Endothelial cell (in vitro differentiated cells): ENCODE data around the gene UMAD1. TPM values are rescaled to one million over a fixed set of nuclear protein-coding genes. Genes with fewer than 3 reads are reported as not detected.

Experiments used
- DNase-seq: peaks from one replicate; pipeline ENCODE4 v3.0.0; 2021; ENCODE audit warnings: low spot score
- H3K27ac Mint-ChIP-seq: one replicate; pipeline ENCODE4 v1.8.0; 2021; ENCODE audit warnings: mixed read lengths, inconsistent platforms; ENCODE audit not compliant: unreplicated experiment
- H3K27me3 Mint-ChIP-seq: one replicate; pipeline ENCODE4 v1.8.0; 2021; ENCODE audit warnings: mild to moderate bottlenecking, moderate library complexity, mixed read lengths, inconsistent platforms; ENCODE audit not compliant: unreplicated experiment
- H3K36me3 Mint-ChIP-seq: one replicate; pipeline ENCODE4 v1.8.0; 2021; ENCODE audit warnings: mild to moderate bottlenecking, low read depth, mixed read lengths, inconsistent platforms; ENCODE audit not compliant: unreplicated experiment
- H3K4me1 Mint-ChIP-seq: one replicate; pipeline ENCODE4 v1.8.0; 2021; ENCODE audit warnings: mild to moderate bottlenecking, mixed read lengths, inconsistent platforms; ENCODE audit not compliant: unreplicated experiment
- H3K4me3 Mint-ChIP-seq: one replicate; pipeline ENCODE4 v1.8.0; 2021; ENCODE audit warnings: mild to moderate bottlenecking, mixed read lengths, inconsistent platforms; ENCODE audit not compliant: unreplicated experiment
- H3K9me3 Mint-ChIP-seq: one replicate; pipeline ENCODE4 v1.8.0; 2021; ENCODE audit warnings: mixed read lengths, inconsistent platforms; ENCODE audit not compliant: unreplicated experiment
- long read RNA-seq: library from polyadenylated mRNA; unstranded; transcript quantifications from one replicate; pipeline ENCODE4 v2.0.0, GENCODE V29; 2020; ENCODE audit not compliant: unreplicated experiment
- total RNA-seq: library from RNA; stranded (reverse); fragmentation: NEBNext Ultra II Directional; extraction: Animal tissue kit (Norgen Biotek cat#: 25700); gene quantifications from one replicate; pipeline ENCODE4 v1.2.1, GENCODE V29; 2021; ENCODE audit not compliant: unreplicated experiment
- TF ChIP-seq, protein P1 (sequence below): fragments of 200-600 bp; sonication (generic); IDR thresholded peaks from one replicate; pipeline ENCODE4 v1.5.0; 2021; ENCODE audit warnings: antibody characterized with exemption; ENCODE audit not compliant: unreplicated experiment

The UMAD1 gene
- total RNA-seq = 5.7 TPM
- long read RNA-seq, partial matches to known transcripts = 0 of 4 reads
- long read RNA-seq, other reads (novel, unspliced or antisense) = 4 of 4 reads

DNA sequence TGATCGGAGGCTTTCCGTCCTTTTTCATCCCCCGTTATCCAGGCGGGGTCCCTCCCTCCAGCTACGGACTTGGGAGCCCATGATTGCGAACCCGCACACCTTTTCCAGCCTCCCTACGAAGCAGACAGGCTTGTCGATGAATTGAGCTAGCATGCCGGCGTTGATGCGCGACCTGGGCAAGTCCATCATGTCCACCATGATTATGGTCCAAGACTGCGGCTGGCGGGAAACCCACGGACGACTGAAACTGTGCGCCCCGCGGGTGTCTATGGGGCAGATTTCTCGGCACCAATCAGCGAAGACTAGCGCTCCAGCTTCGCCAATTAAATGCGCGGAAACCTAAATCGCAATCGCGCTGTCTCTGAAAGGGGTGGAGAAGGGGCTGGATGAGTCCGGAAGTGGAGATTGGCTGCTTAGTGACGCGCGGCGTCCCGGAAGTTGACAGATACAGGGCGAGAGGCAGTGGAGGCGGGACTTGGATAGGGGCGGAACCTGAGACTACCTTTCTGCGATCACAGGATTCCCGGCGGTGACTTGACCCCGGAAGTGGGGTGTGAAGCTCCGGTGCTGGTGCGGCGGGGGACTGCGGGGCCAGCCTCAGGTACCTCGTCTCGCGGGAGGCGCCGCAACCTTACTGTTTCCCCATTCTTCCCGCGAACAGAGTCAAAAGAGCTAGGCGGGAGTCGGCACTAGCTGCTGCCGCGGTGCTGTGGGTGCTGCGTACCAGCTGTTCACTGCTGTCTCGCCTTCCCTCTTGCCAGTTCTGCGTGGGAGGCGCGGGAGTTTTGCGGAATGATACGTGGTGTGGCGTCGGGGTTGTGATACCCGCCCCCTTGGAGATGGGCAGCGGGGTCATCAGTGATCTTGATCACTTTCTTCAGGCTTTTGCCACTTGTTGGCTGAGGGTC, at the start of gene UMAD1:
TSS of gene UMAD1 (plus strand) at position 532 of the 908 bp plus-strand sequence. CDS start 32,620 bp downstream, outside the sequence.
- no peaks in the 10 kb centered on the region for H3K27me3 Mint-ChIP-seq
- no peaks in the 10 kb centered on the region for H3K9me3 Mint-ChIP-seq
- H3K4me1 Mint-ChIP-seq = peaks cover 10% of the 10 kb centered on the region
- H3K27ac Mint-ChIP-seq = peak within 1 kb of the TSS; percentile 94
- no peaks in the 10 kb centered on the region for H3K36me3 Mint-ChIP-seq
- peak within 1 kb of the TSS; percentile 98 for H3K4me3 Mint-ChIP-seq
- peak; percentile 88 for DNase-seq
- TF ChIP-seq, protein P1, sequence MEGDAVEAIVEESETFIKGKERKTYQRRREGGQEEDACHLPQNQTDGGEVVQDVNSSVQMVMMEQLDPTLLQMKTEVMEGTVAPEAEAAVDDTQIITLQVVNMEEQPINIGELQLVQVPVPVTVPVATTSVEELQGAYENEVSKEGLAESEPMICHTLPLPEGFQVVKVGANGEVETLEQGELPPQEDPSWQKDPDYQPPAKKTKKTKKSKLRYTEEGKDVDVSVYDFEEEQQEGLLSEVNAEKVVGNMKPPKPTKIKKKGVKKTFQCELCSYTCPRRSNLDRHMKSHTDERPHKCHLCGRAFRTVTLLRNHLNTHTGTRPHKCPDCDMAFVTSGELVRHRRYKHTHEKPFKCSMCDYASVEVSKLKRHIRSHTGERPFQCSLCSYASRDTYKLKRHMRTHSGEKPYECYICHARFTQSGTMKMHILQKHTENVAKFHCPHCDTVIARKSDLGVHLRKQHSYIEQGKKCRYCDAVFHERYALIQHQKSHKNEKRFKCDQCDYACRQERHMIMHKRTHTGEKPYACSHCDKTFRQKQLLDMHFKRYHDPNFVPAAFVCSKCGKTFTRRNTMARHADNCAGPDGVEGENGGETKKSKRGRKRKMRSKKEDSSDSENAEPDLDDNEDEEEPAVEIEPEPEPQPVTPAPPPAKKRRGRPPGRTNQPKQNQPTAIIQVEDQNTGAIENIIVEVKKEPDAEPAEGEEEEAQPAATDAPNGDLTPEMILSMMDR = no peak

DNA sequence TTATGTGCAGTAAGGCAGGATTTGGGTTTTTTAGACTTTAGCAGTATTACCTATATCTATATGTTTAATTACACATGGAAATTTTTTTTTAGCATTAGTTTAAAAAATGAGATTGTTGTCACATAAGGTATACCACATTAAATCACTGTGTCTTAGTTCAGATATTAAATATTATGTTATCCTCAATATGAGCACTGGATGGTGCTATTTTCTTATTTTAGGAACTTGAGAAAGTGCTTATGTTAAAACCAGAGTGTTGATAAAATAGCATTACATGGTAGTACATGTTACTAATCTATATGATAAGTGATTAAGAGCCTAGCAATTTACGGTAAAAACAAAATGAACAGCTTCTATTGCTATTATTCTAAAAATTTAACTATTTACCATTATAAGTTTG, 45.1 kb upstream of the UMAD1 start:
- H3K9me3 Mint-ChIP-seq = no peaks in the 10 kb centered on the region
- H3K4me1 Mint-ChIP-seq = no peaks in the 10 kb centered on the region
- no peak overlapping the region for H3K27ac Mint-ChIP-seq
- TF ChIP-seq, protein P1 = peak; percentile 17
- H3K4me3 Mint-ChIP-seq = no peak overlapping the region
- no peaks in the 10 kb centered on the region for H3K27me3 Mint-ChIP-seq
- DNase-seq = no peak
- H3K36me3 Mint-ChIP-seq = peaks cover 31% of the 10 kb centered on the region

DNA sequence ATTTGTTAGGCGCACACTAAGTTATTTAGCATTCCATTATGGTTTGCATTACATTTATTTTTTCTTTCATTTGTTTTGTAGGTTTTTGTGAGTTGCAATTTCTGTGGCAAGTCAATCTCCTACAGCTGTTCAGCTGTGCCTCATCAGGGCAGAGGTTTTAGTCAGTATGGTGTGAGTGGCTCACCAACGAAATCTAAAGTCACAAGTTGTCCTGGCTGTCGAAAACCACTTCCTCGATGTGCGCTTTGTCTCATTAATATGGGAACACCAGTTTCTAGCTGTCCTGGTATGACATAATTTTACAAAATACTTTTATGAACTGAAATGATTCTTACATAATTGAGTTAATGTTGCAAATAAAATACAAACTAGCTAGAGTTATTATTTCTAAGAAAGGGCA, 44.4 kb upstream of the UMAD1 start:
- Mint-ChIP-seq H3K36me3 (peaks cover 37% of the 10 kb centered on the region), H3K4me3 (no peak overlapping the region), H3K27ac (no peak overlapping the region), H3K27me3 (peaks cover 1% of the 10 kb centered on the region), H3K9me3 (no peaks in the 10 kb centered on the region), H3K4me1 (no peaks in the 10 kb centered on the region)
- no peak for DNase-seq
- TF ChIP-seq, protein P1 = no peak

DNA sequence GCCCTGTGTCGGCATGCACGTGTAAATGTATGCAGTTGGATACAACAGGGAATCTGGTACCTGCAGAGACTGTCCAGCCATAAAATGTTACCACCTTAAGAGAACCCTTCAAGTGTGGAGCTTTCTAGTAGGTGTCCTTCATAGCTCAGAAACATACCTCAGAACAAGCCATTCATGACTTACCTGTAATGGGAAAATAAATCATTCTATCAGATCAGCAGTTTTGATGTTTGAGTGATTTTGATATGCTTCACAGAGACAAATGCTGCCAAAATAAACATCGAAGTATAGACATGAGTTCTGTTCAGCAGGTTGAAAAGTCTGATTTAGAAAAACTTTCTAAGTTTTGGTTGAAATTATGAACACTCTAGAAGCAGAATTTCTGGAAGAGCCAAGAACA, 33.5 kb upstream of the UMAD1 start:
- TF ChIP-seq, protein P1 = no peak
- H3K4me1 Mint-ChIP-seq = no peaks in the 10 kb centered on the region
- no peak for DNase-seq
- H3K36me3 Mint-ChIP-seq = no peaks in the 10 kb centered on the region
- H3K27me3 Mint-ChIP-seq = no peaks in the 10 kb centered on the region
- H3K9me3 Mint-ChIP-seq = no peaks in the 10 kb centered on the region
- H3K4me3 Mint-ChIP-seq = no peak overlapping the region
- no peak overlapping the region for H3K27ac Mint-ChIP-seq

DNA sequence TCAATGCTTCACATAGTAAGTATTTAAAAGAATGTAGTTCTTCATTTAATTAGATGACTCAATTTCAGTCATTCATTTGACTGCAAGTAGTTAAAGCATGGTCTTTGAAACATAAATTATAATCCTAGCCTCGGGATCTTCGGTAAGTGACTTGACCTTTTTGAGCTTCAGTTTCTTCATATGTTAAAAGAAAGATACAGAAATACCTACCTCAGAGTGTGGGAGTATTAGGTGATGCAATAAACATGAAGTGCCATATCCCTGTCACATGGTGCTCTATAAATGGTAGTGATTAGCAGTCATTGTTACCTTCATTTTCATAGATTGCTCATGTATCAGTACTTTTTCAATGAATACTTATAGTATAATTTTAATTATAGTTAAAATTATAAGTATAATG, 31.2 kb upstream of the UMAD1 start:
- TF ChIP-seq, protein P1 = no peak
- no peak for DNase-seq
- Mint-ChIP-seq H3K27me3 (no peaks in the 10 kb centered on the region), H3K9me3 (no peaks in the 10 kb centered on the region), H3K36me3 (no peaks in the 10 kb centered on the region), H3K4me3 (no peak overlapping the region), H3K27ac (no peak overlapping the region), H3K4me1 (no peaks in the 10 kb centered on the region)
